Muscle of leg (tissue), 11 donors: ENCODE data around the gene RAPGEF1. TPM values are rescaled to one million over a fixed set of nuclear protein-coding genes. Genes with fewer than 3 reads are reported as not detected.
"Not testable (repeated sequence)": the region's sequence is repeated elsewhere in the genome, so short reads cannot be mapped to it uniquely, and the experiment has no call there.

Experiments used
- DNase-seq: peaks from one replicate; pipeline ENCODE4 v3.0.0; 2013
- H3K27ac ChIP-seq: one replicate; pipeline ENCODE4 v1.5.1; 2013; ENCODE audit warnings: mild to moderate bottlenecking, low read length, control low read depth
- H3K27me3 ChIP-seq: one replicate; pipeline ENCODE4 v1.6.1; 2013; ENCODE audit warnings: low read length; ENCODE audit not compliant: control insufficient read depth, insufficient read depth
- H3K36me3 ChIP-seq: one replicate; pipeline ENCODE4 v1.6.1; 2013; ENCODE audit warnings: low read length; ENCODE audit not compliant: control insufficient read depth, insufficient read depth
- H3K4me1 ChIP-seq: one replicate; pipeline ENCODE4 v1.6.1; 2013; ENCODE audit warnings: low read length; ENCODE audit not compliant: control insufficient read depth, insufficient read depth
- H3K4me3 ChIP-seq: one replicate; pipeline ENCODE4 v1.5.1; 2013; ENCODE audit warnings: low read length, control low read depth
- H3K9me3 ChIP-seq: replicated peaks from 2 replicates; pipeline ENCODE4 v1.6.1; 2013; ENCODE audit warnings: low read depth, low read length; ENCODE audit not compliant: control insufficient read depth
- WGBS: methylation state at CpG from one replicate; pipeline ENCODE4 v1.1.5; 2013; ENCODE audit warnings: missing lambda C conversion rate; ENCODE audit not compliant: insufficient coverage; 5-methylcytosine and 5-hydroxymethylcytosine counted together
- polyA plus RNA-seq, 8 donors: library from polyadenylated mRNA; unstranded; fragments of 120-200 nt; gene quantifications; one replicate each; pipeline versions ENCODE4 v1.2.1 to v1.2.3, GENCODE V29; 2013; ENCODE audit warnings: inconsistent platforms in 1 of 8, low replicate concordance in 1 of 8; ENCODE audit not compliant: insufficient read length in 8 of 8, insufficient read depth in 1 of 8
- total RNA-seq: library from RNA; stranded (reverse); fragments of 120-200 nt; gene quantifications from one replicate; pipeline ENCODE4 v1.2.4, GENCODE V29; 2013

The RAPGEF1 gene
- total and polyA plus RNA-seq, 9 donors, result 30.2 to 95.2 (median 79.6) TPM

- 8% methylated on average over 56 of the region's 60 CpGs for WGBS
- no peak for DNase-seq
- Histone ChIP-seq H3K27me3 (peaks cover 29% of the 10 kb centered on the region), H3K27ac (no peak overlapping the region), H3K4me3 (no peak overlapping the region), H3K36me3 (no peaks in the 10 kb centered on the region), H3K4me1 (no peaks in the 10 kb centered on the region), H3K9me3 (peaks cover 2% of the 10 kb centered on the region)
Measured at GRCh38 chr9:131554087-131554842, 185.6 kb downstream of the RAPGEF1 start.

GRCh38 chr9:131552030-131552429 is 187.8 kb downstream of the RAPGEF1 start:
- Histone ChIP-seq H3K4me1 (peaks cover under 1% of the 10 kb centered on the region), H3K27ac (no peak overlapping the region), H3K9me3 (peaks cover 2% of the 10 kb centered on the region), H3K27me3 (peaks cover 45% of the 10 kb centered on the region), H3K36me3 (no peaks in the 10 kb centered on the region), H3K4me3 (no peak overlapping the region)
- no peak for DNase-seq
- WGBS, result 57% methylated on average over 1 of the region's 6 CpGs

GRCh38 chr9:131550465-131550864 is 189.4 kb downstream of the RAPGEF1 start:
- Histone ChIP-seq H3K4me1 (peaks cover 17% of the 10 kb centered on the region), H3K27me3 (peaks cover 52% of the 10 kb centered on the region)
- H3K4me3 ChIP-seq, H3K9me3 ChIP-seq, H3K36me3 ChIP-seq, DNase-seq, H3K27ac ChIP-seq: not testable (repeated sequence)
- 39% methylated on average over 8 of the region's 8 CpGs for WGBS

GRCh38 chr9:131549186-131549585 is 190.7 kb downstream of the RAPGEF1 start:
- not testable (repeated sequence) for H3K27ac ChIP-seq, DNase-seq, H3K9me3 ChIP-seq, H3K36me3 ChIP-seq, H3K4me3 ChIP-seq
- 50% methylated on average over 9 of the region's 10 CpGs for WGBS
- Histone ChIP-seq H3K4me1 (peaks cover 17% of the 10 kb centered on the region), H3K27me3 (peaks cover 56% of the 10 kb centered on the region)

- WGBS, result under 1% methylated on average over 34 of the region's 49 CpGs
- peaks cover 57% of the 10 kb centered on the region for H3K27me3 ChIP-seq
Measured at GRCh38 chr9:131546336-131547084, 193.4 kb downstream of the RAPGEF1 start.

GRCh38 chr9:131545786-131546335 is 194.0 kb downstream of the RAPGEF1 start:
- Histone ChIP-seq H3K4me1 (peaks cover 17% of the 10 kb centered on the region), H3K27ac (no peak overlapping the region), H3K4me3 (no peak overlapping the region), H3K27me3 (peaks cover 57% of the 10 kb centered on the region), H3K9me3 (peaks cover 20% of the 10 kb centered on the region), H3K36me3 (no peaks in the 10 kb centered on the region)
- no peak for DNase-seq
- under 1% methylated on average over 30 of the region's 30 CpGs for WGBS

More at GRCh38 chr9:131546336-131547084, 193.4 kb downstream of the RAPGEF1 start:
- peaks cover 20% of the 10 kb centered on the region for H3K9me3 ChIP-seq
- H3K4me3 ChIP-seq, result peak overlapping the region; percentile 19
- H3K27ac ChIP-seq, result no peak overlapping the region
- peaks cover 17% of the 10 kb centered on the region for H3K4me1 ChIP-seq
- H3K36me3 ChIP-seq, result no peaks in the 10 kb centered on the region
- DNase-seq, result no peak

- H3K4me3 ChIP-seq, result no peak within 1 kb of the TSS
- peaks cover 57% of the 10 kb centered on the region for H3K27me3 ChIP-seq
Measured at GRCh38 chr9:131545003-131545785, 194.7 kb downstream of the RAPGEF1 start, which contains the start of gene PRRT1B. Gene PRRT1B (plus strand): TSS chr9:131545523. CDS start chr9:131545616, 93 bp downstream.

GRCh38 chr9:131543141-131543540 is 196.7 kb downstream of the RAPGEF1 start:
- DNase-seq, result no peak
- WGBS, result no CpG with 5 or more reads among the region's 6 CpGs
- Histone ChIP-seq H3K36me3 (no peaks in the 10 kb centered on the region), H3K4me1 (peaks cover 17% of the 10 kb centered on the region), H3K27ac (no peak overlapping the region), H3K4me3 (no peak overlapping the region), H3K27me3 (peaks cover 47% of the 10 kb centered on the region), H3K9me3 (peaks cover 20% of the 10 kb centered on the region)

More at GRCh38 chr9:131545003-131545785, 194.7 kb downstream of the RAPGEF1 start, which contains the start of gene PRRT1B:
- WGBS, result 12% methylated on average over 42 of the region's 50 CpGs
- no peak for DNase-seq
- Histone ChIP-seq H3K4me1 (peaks cover 17% of the 10 kb centered on the region), H3K36me3 (no peaks in the 10 kb centered on the region), H3K27ac (no peak within 1 kb of the TSS), H3K9me3 (peaks cover 20% of the 10 kb centered on the region)

GRCh38 chr9:131539223-131539923 is 200.5 kb downstream of the RAPGEF1 start:
- Histone ChIP-seq H3K27ac (no peak overlapping the region), H3K36me3 (no peaks in the 10 kb centered on the region)
- WGBS, result 82% methylated on average over 2 of the region's 7 CpGs

More at GRCh38 chr9:131539223-131539923, 200.5 kb downstream of the RAPGEF1 start:
- H3K27me3 ChIP-seq, result peaks cover 17% of the 10 kb centered on the region
- H3K9me3 ChIP-seq, result peaks cover 18% of the 10 kb centered on the region
- DNase-seq, result no peak
- H3K4me3 ChIP-seq, result no peak overlapping the region
- H3K4me1 ChIP-seq, result no peaks in the 10 kb centered on the region
